HG03460 (cell line): ENCODE results near the gene TDRD7.
"Not testable (repeated sequence)": the region's sequence is repeated elsewhere in the genome, so short reads cannot be mapped to it uniquely, and the experiment has no call there.

Source experiments
- ATAC-seq: cut with Tn5 transposase; IDR thresholded peaks from one replicate; pipeline ENCODE4 v1.9.1; 2021; ENCODE audit not compliant: unreplicated experiment

Gene TDRD7

GRCh38 chr9:97473717-97474116 is 61.8 kb downstream of the TDRD7 start:
- no peak for ATAC-seq

GRCh38 chr9:97474372-97474925 is 62.6 kb downstream of the TDRD7 start:
- no peak for ATAC-seq

- no peak for ATAC-seq
Measured at GRCh38 chr9:97475059-97475458, 63.2 kb downstream of the TDRD7 start.

- ATAC-seq = no peak
Measured at GRCh38 chr9:97478301-97478981, 66.5 kb downstream of the TDRD7 start.

- no peak for ATAC-seq
Measured at GRCh38 chr9:97479496-97480159, 67.7 kb downstream of the TDRD7 start.

GRCh38 chr9:97480174-97480573 is 68.3 kb downstream of the TDRD7 start:
- no peak for ATAC-seq

GRCh38 chr9:97480749-97481148 is 68.9 kb downstream of the TDRD7 start:
- no peak for ATAC-seq

- ATAC-seq = no peak
Measured at GRCh38 chr9:97484134-97484533, 72.2 kb downstream of the TDRD7 start.

GRCh38 chr9:97487107-97487506 is 75.2 kb downstream of the TDRD7 start:
- no peak for ATAC-seq

GRCh38 chr9:97487861-97488260 is 76.0 kb downstream of the TDRD7 start:
- ATAC-seq = no peak

GRCh38 chr9:97491216-97491999 is 79.5 kb downstream of the TDRD7 start:
- ATAC-seq = no peak

- not testable (repeated sequence) for ATAC-seq
Measured at GRCh38 chr9:97497558-97498375, 85.9 kb downstream of the TDRD7 start.

GRCh38 chr9:97498846-97499245 is 87.0 kb downstream of the TDRD7 start:
- ATAC-seq = not testable (repeated sequence)

- no peak for ATAC-seq
Measured at GRCh38 chr9:97500263-97500662, 88.4 kb downstream of the TDRD7 start.

GRCh38 chr9:97500765-97501176 is 88.9 kb downstream of the TDRD7 start:
- no peak for ATAC-seq

GRCh38 chr9:97501177-97501971 is 89.5 kb downstream of the TDRD7 start, which contains the start of gene TMOD1:
TSS of gene TMOD1 (plus strand) at chr9:97501666. CDS start at chr9:97524189, 22,523 bp downstream.
- peak; percentile 55 for ATAC-seq

- ATAC-seq = peak; percentile 35
Measured at GRCh38 chr9:97501972-97502221, 90.0 kb downstream of the TDRD7 start.

- ATAC-seq = no peak
Measured at GRCh38 chr9:97502222-97502983, 90.5 kb downstream of the TDRD7 start.
